ENCODE data around the gene CCND1.

The CCND1 gene

GRCh38 chr11:69640995-69641581 is at the start of gene CCND1:
CCND1 (plus strand) TSS chr11:69641156; CDS start chr11:69641314, 158 bp downstream.
- no peaks in the 10 kb centered on the region for H3K9me3 ChIP-seq (ENCODE audit: control insufficient read depth, insufficient read depth, low read length)
- H3K36me3 ChIP-seq (ENCODE audit: control insufficient read depth, insufficient read depth, low read length) = peaks cover 18% of the 10 kb centered on the region
- peak within 1 kb of the TSS; percentile 54 for H3K9ac ChIP-seq (ENCODE audit: low read depth, low read length)
- H3K4me3 ChIP-seq (ENCODE audit: low read depth, low read length) = peak within 1 kb of the TSS; percentile 83
- H3K4me1 ChIP-seq (ENCODE audit: control insufficient read depth, insufficient read depth, low read length) = peaks cover 3% of the 10 kb centered on the region
- H3K27me3 ChIP-seq (ENCODE audit: control insufficient read depth, insufficient read depth, low read length) = peaks cover 18% of the 10 kb centered on the region

GRCh38 chr11:69592986-69593650 is 47.8 kb upstream of the CCND1 start:
- Histone ChIP-seq H3K4me1 (ENCODE audit: control insufficient read depth, insufficient read depth, low read length) (no peaks in the 10 kb centered on the region), H3K27me3 (ENCODE audit: control insufficient read depth, insufficient read depth, low read length) (no peaks in the 10 kb centered on the region), H3K4me3 (ENCODE audit: low read depth, low read length) (no peak overlapping the region), H3K9me3 (ENCODE audit: control insufficient read depth, insufficient read depth, low read length) (no peaks in the 10 kb centered on the region), H3K36me3 (ENCODE audit: control insufficient read depth, insufficient read depth, low read length) (no peaks in the 10 kb centered on the region), H3K9ac (ENCODE audit: low read depth, low read length) (no peak overlapping the region)

- no peaks in the 10 kb centered on the region for H3K4me1 ChIP-seq (ENCODE audit: control insufficient read depth, insufficient read depth, low read length)
- no peak overlapping the region for H3K4me3 ChIP-seq (ENCODE audit: low read depth, low read length)
- no peaks in the 10 kb centered on the region for H3K9me3 ChIP-seq (ENCODE audit: control insufficient read depth, insufficient read depth, low read length)
- no peaks in the 10 kb centered on the region for H3K27me3 ChIP-seq (ENCODE audit: control insufficient read depth, insufficient read depth, low read length)
- no peak overlapping the region for H3K9ac ChIP-seq (ENCODE audit: low read depth, low read length)
- H3K36me3 ChIP-seq (ENCODE audit: control insufficient read depth, insufficient read depth, low read length) = no peaks in the 10 kb centered on the region
Observed at GRCh38 chr11:69593851-69594250, 47.1 kb upstream of the CCND1 start.

- H3K4me1 ChIP-seq (ENCODE audit: control insufficient read depth, insufficient read depth, low read length) = no peaks in the 10 kb centered on the region
- no peak overlapping the region for H3K4me3 ChIP-seq (ENCODE audit: low read depth, low read length)
- no peak overlapping the region for H3K9ac ChIP-seq (ENCODE audit: low read depth, low read length)
- H3K27me3 ChIP-seq (ENCODE audit: control insufficient read depth, insufficient read depth, low read length) = no peaks in the 10 kb centered on the region
- H3K36me3 ChIP-seq (ENCODE audit: control insufficient read depth, insufficient read depth, low read length) = no peaks in the 10 kb centered on the region
- no peaks in the 10 kb centered on the region for H3K9me3 ChIP-seq (ENCODE audit: control insufficient read depth, insufficient read depth, low read length)
Observed at GRCh38 chr11:69594481-69594880, 46.5 kb upstream of the CCND1 start.

GRCh38 chr11:69595805-69596665 is 44.9 kb upstream of the CCND1 start:
- Histone ChIP-seq H3K27me3 (ENCODE audit: control insufficient read depth, insufficient read depth, low read length) (no peaks in the 10 kb centered on the region), H3K4me3 (ENCODE audit: low read depth, low read length) (no peak overlapping the region), H3K4me1 (ENCODE audit: control insufficient read depth, insufficient read depth, low read length) (no peaks in the 10 kb centered on the region), H3K9me3 (ENCODE audit: control insufficient read depth, insufficient read depth, low read length) (no peaks in the 10 kb centered on the region), H3K9ac (ENCODE audit: low read depth, low read length) (no peak overlapping the region), H3K36me3 (ENCODE audit: control insufficient read depth, insufficient read depth, low read length) (no peaks in the 10 kb centered on the region)

- Histone ChIP-seq H3K27me3 (ENCODE audit: control insufficient read depth, insufficient read depth, low read length) (no peaks in the 10 kb centered on the region), H3K4me1 (ENCODE audit: control insufficient read depth, insufficient read depth, low read length) (peaks cover 3% of the 10 kb centered on the region), H3K9me3 (ENCODE audit: control insufficient read depth, insufficient read depth, low read length) (no peaks in the 10 kb centered on the region), H3K4me3 (ENCODE audit: low read depth, low read length) (no peak overlapping the region), H3K36me3 (ENCODE audit: control insufficient read depth, insufficient read depth, low read length) (no peaks in the 10 kb centered on the region), H3K9ac (ENCODE audit: low read depth, low read length) (no peak overlapping the region)
Observed at GRCh38 chr11:69598147-69598546, 42.8 kb upstream of the CCND1 start.

- Histone ChIP-seq H3K4me1 (ENCODE audit: control insufficient read depth, insufficient read depth, low read length) (peaks cover 12% of the 10 kb centered on the region), H3K9me3 (ENCODE audit: control insufficient read depth, insufficient read depth, low read length) (no peaks in the 10 kb centered on the region), H3K9ac (ENCODE audit: low read depth, low read length) (no peak overlapping the region), H3K4me3 (ENCODE audit: low read depth, low read length) (no peak overlapping the region), H3K36me3 (ENCODE audit: control insufficient read depth, insufficient read depth, low read length) (no peaks in the 10 kb centered on the region), H3K27me3 (ENCODE audit: control insufficient read depth, insufficient read depth, low read length) (no peaks in the 10 kb centered on the region)
Observed at GRCh38 chr11:69599502-69599901, 41.5 kb upstream of the CCND1 start.

- Histone ChIP-seq H3K36me3 (ENCODE audit: control insufficient read depth, insufficient read depth, low read length) (no peaks in the 10 kb centered on the region), H3K4me1 (ENCODE audit: control insufficient read depth, insufficient read depth, low read length) (peaks cover 12% of the 10 kb centered on the region), H3K9me3 (ENCODE audit: control insufficient read depth, insufficient read depth, low read length) (no peaks in the 10 kb centered on the region), H3K4me3 (ENCODE audit: low read depth, low read length) (no peak overlapping the region), H3K9ac (ENCODE audit: low read depth, low read length) (no peak overlapping the region), H3K27me3 (ENCODE audit: control insufficient read depth, insufficient read depth, low read length) (no peaks in the 10 kb centered on the region)
Observed at GRCh38 chr11:69600001-69600400, 41.0 kb upstream of the CCND1 start.

GRCh38 chr11:69601011-69601975 is 39.7 kb upstream of the CCND1 start:
- H3K9ac ChIP-seq (ENCODE audit: low read depth, low read length) = no peak overlapping the region
- peaks cover 12% of the 10 kb centered on the region for H3K4me1 ChIP-seq (ENCODE audit: control insufficient read depth, insufficient read depth, low read length)
- no peaks in the 10 kb centered on the region for H3K27me3 ChIP-seq (ENCODE audit: control insufficient read depth, insufficient read depth, low read length)
- H3K4me3 ChIP-seq (ENCODE audit: low read depth, low read length) = no peak overlapping the region
- no peaks in the 10 kb centered on the region for H3K36me3 ChIP-seq (ENCODE audit: control insufficient read depth, insufficient read depth, low read length)
- no peaks in the 10 kb centered on the region for H3K9me3 ChIP-seq (ENCODE audit: control insufficient read depth, insufficient read depth, low read length)

GRCh38 chr11:69603111-69603836 is 37.7 kb upstream of the CCND1 start:
- H3K36me3 ChIP-seq (ENCODE audit: control insufficient read depth, insufficient read depth, low read length) = no peaks in the 10 kb centered on the region
- H3K27me3 ChIP-seq (ENCODE audit: control insufficient read depth, insufficient read depth, low read length) = no peaks in the 10 kb centered on the region
- H3K9me3 ChIP-seq (ENCODE audit: control insufficient read depth, insufficient read depth, low read length) = no peaks in the 10 kb centered on the region
- peaks cover 12% of the 10 kb centered on the region for H3K4me1 ChIP-seq (ENCODE audit: control insufficient read depth, insufficient read depth, low read length)
- H3K9ac ChIP-seq (ENCODE audit: low read depth, low read length) = no peak overlapping the region
- no peak overlapping the region for H3K4me3 ChIP-seq (ENCODE audit: low read depth, low read length)

All from iPS-15b (cell line).